Adrenal gland (tissue), 5 donors: Measurements from ENCODE around the gene DIP2C.

Source experiments
- POLR2A ChIP-seq, 2 donors: fragments of 450-650 bp; IDR thresholded peaks; one replicate each; pipeline ENCODE4 v1.6.1; 2017; ENCODE audit warnings: antibody characterized with exemption in 2 of 2, mild to moderate bottlenecking in 2 of 2, moderate library complexity in 1 of 2
- TF ChIP-seq, protein P1 (sequence below), 6 experiments: fragments of 450-650 bp in 4 of 6; fragments of 200-600 bp in 2 of 6; sonication (generic) in 1 of 6; IDR thresholded peaks; 1 replicate in 5 of 6; 2 replicates in 1 of 6; pipeline versions ENCODE4 v1.5.1 to v1.8.0; 2016 to 2021; ENCODE audit warnings: antibody characterized with exemption in 6 of 6, mild to moderate bottlenecking in 2 of 6, moderate library complexity in 1 of 6
- donor health status: DM: no; HTN: no; CAD: no.

DNA sequence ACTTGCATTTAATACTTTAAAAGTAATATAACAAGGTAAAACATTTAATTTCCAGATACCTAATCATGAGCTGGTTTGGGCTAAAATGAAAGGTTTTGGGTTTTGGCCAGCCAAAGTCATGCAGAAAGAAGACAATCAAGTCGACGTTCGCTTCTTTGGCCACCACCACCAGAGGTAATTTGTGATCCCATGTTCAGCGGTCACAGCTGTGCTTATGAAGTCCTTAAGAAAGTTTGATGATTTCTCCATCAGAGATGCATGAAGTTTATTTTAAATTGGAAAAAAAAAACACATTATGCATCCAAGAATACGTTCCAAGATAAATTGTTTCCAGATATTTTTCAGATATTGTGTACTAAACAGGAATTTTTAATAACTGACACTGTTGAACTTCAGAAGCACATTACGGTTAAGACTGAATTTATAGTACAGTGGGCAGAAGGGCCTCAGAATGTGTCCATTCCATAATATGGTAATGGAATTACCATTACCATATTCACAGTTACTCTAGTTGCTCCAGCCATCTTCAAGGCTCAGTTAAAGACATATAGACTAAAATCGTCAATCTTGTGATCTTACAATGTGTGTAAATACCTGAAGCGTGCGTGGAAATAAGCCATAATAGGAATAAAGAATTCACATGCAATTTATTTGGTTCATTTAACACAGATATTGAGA lies 447.4 kb downstream of the DIP2C start:
- TF ChIP-seq POLR2A (IDR thresholded peaks at IDR 0.05), result no peak
- TF ChIP-seq, protein P1, sequence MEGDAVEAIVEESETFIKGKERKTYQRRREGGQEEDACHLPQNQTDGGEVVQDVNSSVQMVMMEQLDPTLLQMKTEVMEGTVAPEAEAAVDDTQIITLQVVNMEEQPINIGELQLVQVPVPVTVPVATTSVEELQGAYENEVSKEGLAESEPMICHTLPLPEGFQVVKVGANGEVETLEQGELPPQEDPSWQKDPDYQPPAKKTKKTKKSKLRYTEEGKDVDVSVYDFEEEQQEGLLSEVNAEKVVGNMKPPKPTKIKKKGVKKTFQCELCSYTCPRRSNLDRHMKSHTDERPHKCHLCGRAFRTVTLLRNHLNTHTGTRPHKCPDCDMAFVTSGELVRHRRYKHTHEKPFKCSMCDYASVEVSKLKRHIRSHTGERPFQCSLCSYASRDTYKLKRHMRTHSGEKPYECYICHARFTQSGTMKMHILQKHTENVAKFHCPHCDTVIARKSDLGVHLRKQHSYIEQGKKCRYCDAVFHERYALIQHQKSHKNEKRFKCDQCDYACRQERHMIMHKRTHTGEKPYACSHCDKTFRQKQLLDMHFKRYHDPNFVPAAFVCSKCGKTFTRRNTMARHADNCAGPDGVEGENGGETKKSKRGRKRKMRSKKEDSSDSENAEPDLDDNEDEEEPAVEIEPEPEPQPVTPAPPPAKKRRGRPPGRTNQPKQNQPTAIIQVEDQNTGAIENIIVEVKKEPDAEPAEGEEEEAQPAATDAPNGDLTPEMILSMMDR (IDR thresholded peaks at IDR 0.05), result no peak
